SK-N-SH treated with all-trans-retinoic acid at 6 μM for 48 hours (cell line): Measurements from ENCODE around the gene TMEM164.
"Not testable (repeated sequence)": the region's sequence is repeated elsewhere in the genome, so short reads cannot be mapped to it uniquely, and the experiment has no call there.

Source experiments
- ATAC-seq: fragments of 200-7000 bp; cut with Tn5 transposase; 3 replicates; pipeline ENCODE4 v1.9.1; 2020; ENCODE audit warnings: mild to moderate bottlenecking, moderate library complexity
- ARNTL ChIP-seq: fragments of 450-650 bp; formaldehyde crosslinking; IDR thresholded peaks from 2 replicates; pipeline ENCODE4 v1.5.0; 2020; ENCODE audit warnings: low read depth, mild to moderate bottlenecking, moderate library complexity, borderline replicate concordance
- BACH2 ChIP-seq: fragments of 250-450 bp; sonication (Bioruptor Pico); IDR thresholded peaks from 2 replicates; pipeline ENCODE4 v1.9.0; 2021; ENCODE audit warnings: mild to moderate bottlenecking, borderline replicate concordance
- CREB5 ChIP-seq: fragments of 250-450 bp; sonication (Bioruptor Pico); IDR thresholded peaks from 2 replicates; pipeline ENCODE4 v1.5.1; 2020; ENCODE audit warnings: low read depth, mild to moderate bottlenecking, moderate library complexity
- CSDC2 ChIP-seq: fragments of 250-450 bp; sonication (Bioruptor Pico); IDR thresholded peaks from 2 replicates; pipeline ENCODE4 v1.5.0; 2020; ENCODE audit warnings: mild to moderate bottlenecking, moderate library complexity
- CSRNP3 ChIP-seq: fragments of 250-450 bp; sonication (Bioruptor Pico); IDR thresholded peaks from 2 replicates; pipeline ENCODE4 v1.5.1; 2021; ENCODE audit warnings: mild to moderate bottlenecking, moderate library complexity
- ESRRG ChIP-seq: fragments of 250-450 bp; sonication (Bioruptor Pico); IDR thresholded peaks from 2 replicates; pipeline ENCODE4 v1.6.1; 2021; ENCODE audit warnings: mild to moderate bottlenecking
- GLIS3 ChIP-seq: fragments of 250-450 bp; sonication (Bioruptor Pico); IDR thresholded peaks from 2 replicates; pipeline ENCODE4 v1.5.0; 2020; ENCODE audit warnings: mild to moderate bottlenecking, moderate library complexity
- ISL1 ChIP-seq: fragments of 250-450 bp; sonication (Bioruptor Pico); IDR thresholded peaks from 2 replicates; pipeline ENCODE4 v2.1.2; 2022; ENCODE audit warnings: mild to moderate bottlenecking, moderate library complexity
- OSR1 ChIP-seq: fragments of 250-450 bp; sonication (Bioruptor Pico); IDR thresholded peaks from 2 replicates; pipeline ENCODE4 v1.8.0; 2022; ENCODE audit warnings: moderate library complexity, mild to moderate bottlenecking, inconsistent platforms
- PATZ1 ChIP-seq: fragments of 250-450 bp; sonication (Bioruptor Pico); IDR thresholded peaks from 2 replicates; pipeline ENCODE4 v1.8.0; 2020; ENCODE audit warnings: mild to moderate bottlenecking, moderate library complexity, borderline replicate concordance
- POU6F1 ChIP-seq: fragments of 250-450 bp; sonication (Bioruptor Pico); IDR thresholded peaks from 2 replicates; pipeline ENCODE4 v1.8.0; 2021; ENCODE audit warnings: low read depth, mild to moderate bottlenecking, moderate library complexity, borderline replicate concordance
- PPARA ChIP-seq: fragments of 250-450 bp; sonication (Bioruptor Pico); IDR thresholded peaks from 2 replicates; pipeline ENCODE4 v1.5.0; 2020; ENCODE audit warnings: mild to moderate bottlenecking, borderline replicate concordance
- RARB ChIP-seq: fragments of 250-450 bp; sonication (Bioruptor Pico); IDR thresholded peaks from 2 replicates; pipeline ENCODE4 v1.8.0; 2021; ENCODE audit warnings: mild to moderate bottlenecking, moderate library complexity
- TCF4 ChIP-seq: fragments of 250-450 bp; sonication (Bioruptor Pico); IDR thresholded peaks from 2 replicates; pipeline ENCODE4 v1.8.0; 2021; ENCODE audit warnings: mild to moderate bottlenecking, moderate library complexity, borderline replicate concordance
- TOX ChIP-seq: fragments of 250-450 bp; sonication (Bioruptor Pico); IDR thresholded peaks from 2 replicates; pipeline ENCODE4 v1.8.0; 2021; ENCODE audit warnings: mild to moderate bottlenecking, moderate library complexity, borderline replicate concordance
- ZC3H10 ChIP-seq: fragments of 250-450 bp; sonication (Bioruptor Pico); IDR thresholded peaks from 2 replicates; pipeline ENCODE4 v1.5.1; 2021; ENCODE audit warnings: mild to moderate bottlenecking, moderate library complexity
- ZFP3 ChIP-seq: fragments of 250-450 bp; sonication (Bioruptor Pico); IDR thresholded peaks from 2 replicates; pipeline ENCODE4 v1.5.0; 2020; ENCODE audit warnings: mild to moderate bottlenecking, moderate library complexity
- ZFP30 ChIP-seq: fragments of 450-650 bp; formaldehyde crosslinking; IDR thresholded peaks from 2 replicates; pipeline ENCODE4 v1.5.0; 2022; ENCODE audit warnings: mild to moderate bottlenecking, moderate library complexity
- ZNF565 ChIP-seq: fragments of 450-650 bp; formaldehyde crosslinking; conservative IDR thresholded peaks from 2 replicates; pipeline ENCODE4 v1.5.0; 2020; ENCODE audit warnings: low read depth, mild to moderate bottlenecking, moderate library complexity
- ZNF70 ChIP-seq: fragments of 450-650 bp; formaldehyde crosslinking; IDR thresholded peaks from 2 replicates; pipeline ENCODE4 v1.5.0; 2020; ENCODE audit warnings: mild to moderate bottlenecking, moderate library complexity
- ZNF8 ChIP-seq: fragments of 450-650 bp; formaldehyde crosslinking; IDR thresholded peaks from 2 replicates; pipeline ENCODE4 v1.5.0; 2020; ENCODE audit warnings: mild to moderate bottlenecking, moderate library complexity

The TMEM164 gene

DNA sequence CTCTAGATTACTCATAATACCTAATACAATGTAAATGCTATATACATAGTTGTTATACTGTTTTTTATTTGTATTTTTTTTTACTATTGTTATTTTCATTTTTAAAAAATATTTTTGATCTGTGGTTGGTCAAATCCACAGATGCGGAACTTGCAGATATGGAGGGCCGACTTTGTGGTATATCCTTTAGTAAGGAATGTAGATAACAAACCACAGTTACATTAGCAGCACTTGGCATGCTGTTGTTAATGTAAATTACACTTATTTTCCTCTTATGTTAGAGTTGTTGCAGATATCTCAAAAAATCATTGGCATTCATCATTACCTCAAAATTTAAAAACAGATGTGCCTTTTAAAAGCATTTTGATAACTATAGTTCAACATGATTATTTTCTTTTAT lies 151.0 kb downstream of the TMEM164 start:
- TF ChIP-seq CSDC2 (CRISPR knock-in tag) (no peak), ESRRG (CRISPR knock-in tag) (no peak), ZNF8 (CRISPR knock-in tag) (no peak), BACH2 (CRISPR knock-in tag) (no peak)
- no peak for ATAC-seq

DNA sequence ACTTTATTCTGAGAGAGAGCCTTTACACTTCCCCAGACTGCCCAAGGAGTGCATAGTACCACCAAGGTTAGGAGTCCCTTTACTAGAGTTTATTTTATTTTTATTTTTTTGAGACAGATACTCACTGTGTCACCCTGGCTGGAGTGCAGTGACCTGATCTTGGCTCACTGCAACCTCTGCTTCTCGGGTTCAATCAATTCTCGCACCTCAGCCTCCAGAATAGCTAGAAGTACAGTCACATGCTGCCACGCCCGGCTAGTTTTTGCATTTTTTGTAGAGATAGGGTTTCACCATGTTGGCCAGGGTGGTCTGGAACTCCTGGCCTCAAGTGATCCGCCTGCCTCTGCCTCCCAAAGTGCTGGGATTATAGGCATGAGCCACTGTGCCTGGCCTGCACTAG lies 151.4 kb downstream of the TMEM164 start:
- ATAC-seq = not testable (repeated sequence)

GRCh38 chrX:110155759-110156158 lies 152.8 kb downstream of the TMEM164 start:
- TF ChIP-seq GLIS3 (CRISPR knock-in tag) = no peak
- no peak for TF ChIP-seq ZC3H10
- TF ChIP-seq CREB5 = no peak
- TF ChIP-seq ISL1 (CRISPR knock-in tag) = no peak
- TF ChIP-seq ARNTL (CRISPR knock-in tag) = no peak
- TF ChIP-seq OSR1 = no peak
- TF ChIP-seq ZFP30 = no peak
- TF ChIP-seq ZNF8 (CRISPR knock-in tag) = no peak
- ATAC-seq = no peak

DNA sequence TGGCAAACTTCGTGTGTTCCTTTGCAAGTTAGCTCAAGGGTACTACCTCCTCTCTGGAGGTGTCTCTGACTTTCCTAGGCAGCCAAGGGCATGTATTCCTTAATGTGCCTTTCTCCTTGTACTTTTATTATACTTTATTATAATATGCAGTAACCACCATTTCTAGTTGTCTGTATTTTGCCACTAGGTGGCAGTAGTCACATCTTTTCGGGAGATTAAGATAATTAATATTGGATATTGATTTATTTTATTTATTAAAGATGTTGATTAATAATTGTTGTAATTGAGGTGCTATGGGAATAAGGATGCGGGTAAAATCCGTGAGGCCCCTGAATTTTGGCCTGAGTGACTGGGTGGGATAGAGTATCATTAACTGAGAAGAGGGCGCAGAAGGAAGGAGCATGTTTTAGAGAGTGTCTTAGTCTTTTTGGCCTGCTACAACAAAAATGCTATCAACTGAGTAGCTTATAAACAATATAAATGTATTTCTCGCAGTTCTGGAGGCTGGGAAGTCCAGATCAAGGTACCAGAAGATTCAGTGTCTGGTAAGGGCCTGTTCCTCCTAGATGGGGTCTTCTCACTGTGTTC lies 153.3 kb downstream of the TMEM164 start:
- ATAC-seq = 0 out of 3 replicates have a peak, but pooled peaks have one; percentile 43
- no peak for TF ChIP-seq OSR1
- TF ChIP-seq RARB (CRISPR knock-in tag) = no peak
- no peak for TF ChIP-seq ZNF565 (CRISPR knock-in tag)
- TF ChIP-seq CREB5 = no peak
- no peak for TF ChIP-seq PATZ1 (CRISPR knock-in tag)
- TF ChIP-seq CSDC2 (CRISPR knock-in tag) = no peak
- TF ChIP-seq ZNF8 (CRISPR knock-in tag) = no peak
- no peak for TF ChIP-seq ISL1 (CRISPR knock-in tag)
- TF ChIP-seq GLIS3 (CRISPR knock-in tag) = no peak
- no peak for TF ChIP-seq BACH2 (CRISPR knock-in tag)
- TF ChIP-seq ESRRG (CRISPR knock-in tag) = no peak
- no peak for TF ChIP-seq ZC3H10
- TF ChIP-seq POU6F1 (CRISPR knock-in tag) = no peak
- TF ChIP-seq CSRNP3 (CRISPR knock-in tag) = no peak
- no peak for TF ChIP-seq ARNTL (CRISPR knock-in tag)
- TF ChIP-seq PPARA (CRISPR knock-in tag) = no peak
- no peak for TF ChIP-seq TCF4 (CRISPR knock-in tag)
- TF ChIP-seq ZFP3 (CRISPR knock-in tag) = no peak
- TF ChIP-seq ZNF70 (CRISPR knock-in tag) = no peak
- no peak for TF ChIP-seq TOX (CRISPR knock-in tag)
